Activated naive CD4-positive, alpha-beta T cell treated with anti-CD3 and anti-CD28 coated beads, Interleukin-2, amount 50 U/mL, for 24 hours (primary cell): ENCODE results near the gene HIGD1B.
A peak's percentile ranks its signal among the peaks of the same experiment; 100 is the strongest.
"Not testable (repeated sequence)": the region's sequence is repeated elsewhere in the genome, so short reads cannot be mapped to it uniquely, and the experiment has no call there.

ENCODE experiments used
- H3K27ac Mint-ChIP-seq: one replicate; pipeline ENCODE4 v1.8.0; 2021; ENCODE audit warnings: mild to moderate bottlenecking, mixed read lengths
- H3K27me3 Mint-ChIP-seq: one replicate; pipeline ENCODE4 v1.8.0; 2021; ENCODE audit warnings: mixed read lengths
- H3K36me3 Mint-ChIP-seq: one replicate; pipeline ENCODE4 v1.8.0; 2021; ENCODE audit warnings: mixed read lengths
- H3K4me1 Mint-ChIP-seq: one replicate; pipeline ENCODE4 v1.8.0; 2021; ENCODE audit warnings: mixed read lengths
- H3K4me3 Mint-ChIP-seq: one replicate; pipeline ENCODE4 v1.8.0; 2021; ENCODE audit warnings: mild to moderate bottlenecking, mixed read lengths
- H3K9me3 Mint-ChIP-seq: one replicate; pipeline ENCODE4 v1.8.0; 2021; ENCODE audit warnings: mixed read lengths

Gene HIGD1B

DNA sequence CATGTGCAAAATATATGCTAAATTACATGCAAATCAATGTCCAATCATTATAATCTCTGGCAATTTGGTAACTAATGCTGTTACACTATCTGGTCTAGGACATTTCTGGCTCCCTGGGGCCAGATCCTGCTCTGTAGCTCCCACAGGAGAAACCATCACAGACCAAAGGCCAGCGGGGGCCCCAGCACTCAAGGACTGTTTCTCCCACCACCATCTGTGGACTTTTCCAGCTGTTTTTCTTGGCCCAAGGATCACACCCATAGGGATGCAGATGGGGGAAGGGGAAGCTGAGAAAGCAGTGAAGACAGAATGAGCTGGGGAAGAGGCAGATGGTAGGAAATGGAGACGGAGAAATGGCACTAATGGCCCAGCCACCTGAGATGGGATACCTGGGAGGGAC is at the start of gene HIGD1B:
Gene HIGD1B, plus strand, starts transcription at position 298 of the 400 bp plus-strand sequence. CDS start 270 bp downstream, outside the sequence.
- Mint-ChIP-seq H3K36me3 (peaks cover 5% of the 10 kb centered on the region), H3K4me1 (no peaks in the 10 kb centered on the region), H3K27me3 (no peaks in the 10 kb centered on the region), H3K4me3 (no peak within 1 kb of the TSS), H3K27ac (peak within 1 kb of the TSS; percentile 79), H3K9me3 (no peaks in the 10 kb centered on the region)

DNA sequence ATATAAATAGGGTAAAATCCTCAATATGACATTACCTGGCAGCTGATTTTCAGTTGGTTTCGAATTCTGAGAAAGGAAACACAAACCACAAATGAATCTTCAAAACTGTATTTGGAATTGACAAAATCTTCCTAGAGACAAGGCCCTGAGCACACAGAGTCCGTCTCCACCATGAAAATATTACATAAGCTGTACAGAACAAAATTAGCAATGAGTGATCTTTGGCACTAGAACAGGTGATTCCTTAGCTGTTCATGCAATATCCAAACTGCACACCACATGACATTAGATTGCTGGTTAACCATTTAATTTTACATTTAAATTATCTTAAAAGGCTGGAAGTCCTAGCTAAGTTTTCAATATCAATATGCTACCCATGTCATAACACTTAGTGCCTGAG is 49.3 kb upstream of the HIGD1B start:
- Mint-ChIP-seq H3K27ac (no peak overlapping the region), H3K4me3 (no peak overlapping the region), H3K36me3 (no peaks in the 10 kb centered on the region), H3K9me3 (no peaks in the 10 kb centered on the region), H3K4me1 (peaks cover 5% of the 10 kb centered on the region), H3K27me3 (no peaks in the 10 kb centered on the region)

DNA sequence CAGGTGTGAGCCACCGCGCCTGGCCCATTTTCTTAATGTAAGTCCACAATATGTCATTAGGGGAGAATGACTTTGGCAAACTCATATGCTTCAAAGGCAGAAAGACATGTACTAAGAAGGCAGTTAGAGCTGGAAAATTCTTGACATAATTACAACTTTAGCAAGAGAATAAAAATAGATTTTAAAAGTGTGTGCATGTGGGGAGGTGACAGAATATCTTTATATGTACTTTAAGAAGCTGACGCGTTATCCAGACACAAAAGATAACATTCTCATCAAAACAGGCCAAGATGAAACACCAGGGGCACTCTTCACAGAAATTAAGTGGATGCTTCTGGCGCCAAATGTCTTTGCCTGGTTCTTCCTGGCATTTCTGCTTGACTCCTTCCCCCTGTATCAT is 45.8 kb upstream of the HIGD1B start:
- H3K27ac Mint-ChIP-seq, result no peak overlapping the region
- peaks cover 2% of the 10 kb centered on the region for H3K36me3 Mint-ChIP-seq
- H3K9me3 Mint-ChIP-seq, result no peaks in the 10 kb centered on the region
- no peaks in the 10 kb centered on the region for H3K4me1 Mint-ChIP-seq
- H3K27me3 Mint-ChIP-seq, result peaks cover 2% of the 10 kb centered on the region
- H3K4me3 Mint-ChIP-seq, result no peak overlapping the region

DNA sequence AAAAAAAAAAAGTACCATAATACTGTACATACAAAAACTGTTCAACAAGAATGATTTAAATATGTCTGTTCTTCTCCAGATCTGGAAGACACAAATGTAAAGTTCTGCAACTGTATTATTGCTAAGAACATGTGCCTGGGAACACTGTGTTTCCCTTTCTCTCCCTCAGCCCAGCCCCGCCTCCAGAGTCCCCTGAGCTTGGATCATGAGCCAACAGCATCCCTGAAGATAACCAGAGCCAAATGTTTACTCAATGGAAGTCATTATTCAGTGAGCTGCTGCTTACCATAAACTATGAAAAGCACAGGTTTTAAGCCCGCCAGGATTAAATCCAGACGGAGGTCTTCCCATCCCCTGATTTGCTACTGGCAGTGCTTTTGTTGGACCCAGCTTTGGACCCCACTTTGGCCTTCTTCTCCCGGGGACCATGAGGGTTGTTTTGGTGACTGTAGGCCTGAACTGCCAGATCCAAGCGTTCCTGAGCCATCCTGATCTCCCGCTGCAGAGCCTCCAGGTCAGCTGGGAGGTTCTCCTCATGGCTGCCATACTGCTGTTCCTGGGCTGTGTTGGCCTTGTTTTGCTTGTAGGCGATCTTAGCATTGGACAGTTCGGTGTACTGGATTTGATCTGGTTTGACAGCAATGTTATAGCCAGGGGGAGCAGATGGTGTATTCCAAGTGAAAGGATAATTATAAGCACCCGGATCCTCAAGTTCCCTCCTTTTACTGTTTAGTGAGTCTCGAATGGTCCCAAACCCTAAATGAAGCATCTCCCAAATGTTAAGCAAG is 43.2 kb upstream of the HIGD1B start:
- Mint-ChIP-seq H3K27ac (no peak overlapping the region), H3K9me3 (no peaks in the 10 kb centered on the region), H3K4me3 (no peak overlapping the region), H3K36me3 (peaks cover 2% of the 10 kb centered on the region), H3K4me1 (no peaks in the 10 kb centered on the region), H3K27me3 (peaks cover 2% of the 10 kb centered on the region)

DNA sequence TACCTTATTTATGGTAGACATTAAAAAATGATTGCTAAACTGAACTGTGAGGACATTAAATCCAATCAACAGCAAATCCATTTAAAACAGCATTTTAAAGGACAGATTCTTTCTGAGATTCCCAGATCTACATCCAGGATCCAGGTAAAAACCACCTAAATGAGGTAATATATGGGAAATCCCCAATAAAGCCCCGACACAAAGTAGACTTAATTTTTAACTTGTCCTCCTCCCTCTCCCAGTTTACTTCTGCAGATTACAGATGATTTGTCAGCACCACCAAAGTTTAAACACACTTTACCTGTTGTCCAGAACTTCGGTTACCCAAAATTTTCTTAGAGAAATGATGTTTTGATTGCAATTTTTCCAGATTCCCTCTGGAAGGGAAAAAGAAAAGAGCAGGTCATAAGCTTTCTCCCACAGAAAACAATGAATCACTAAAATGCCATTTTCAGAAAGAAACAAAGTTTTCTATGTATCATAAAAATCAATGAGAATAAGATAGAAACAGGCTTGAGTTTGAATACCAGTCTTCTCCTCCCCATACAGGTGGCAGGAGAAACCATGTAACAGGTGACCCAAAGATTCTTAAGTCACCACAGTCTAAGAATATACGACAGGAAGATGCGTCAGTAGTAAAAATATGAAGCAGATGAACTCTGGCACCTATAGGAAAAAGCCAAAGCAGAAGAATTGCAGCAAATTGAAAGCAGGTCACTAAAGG is 40.4 kb upstream of the HIGD1B start:
- H3K27ac Mint-ChIP-seq, result no peak overlapping the region

DNA sequence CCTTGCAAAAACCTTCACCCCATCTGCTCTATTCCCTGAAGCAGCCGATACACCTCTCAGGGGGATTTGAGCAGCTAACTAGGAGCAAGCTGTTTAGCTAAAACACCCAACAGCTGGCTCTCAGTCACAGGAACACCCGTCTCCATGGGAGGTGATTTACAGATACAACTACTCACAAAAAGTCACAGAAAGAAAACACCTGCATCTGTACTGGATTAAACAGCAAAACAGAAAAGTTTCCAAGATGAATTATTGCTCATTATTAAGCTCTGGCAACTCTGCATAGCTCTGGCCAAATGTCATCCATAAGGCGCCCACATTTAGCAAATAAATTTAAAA is 39.9 kb upstream of the HIGD1B start:
- H3K4me3 Mint-ChIP-seq, result no peak overlapping the region
- no peak overlapping the region for H3K27ac Mint-ChIP-seq
- H3K4me1 Mint-ChIP-seq, result no peaks in the 10 kb centered on the region
- H3K27me3 Mint-ChIP-seq, result peaks cover 2% of the 10 kb centered on the region
- H3K9me3 Mint-ChIP-seq, result no peaks in the 10 kb centered on the region
- peaks cover 2% of the 10 kb centered on the region for H3K36me3 Mint-ChIP-seq

More for the DNA sequence above, 40.4 kb upstream of the HIGD1B start:
- H3K9me3 Mint-ChIP-seq, result no peaks in the 10 kb centered on the region
- peaks cover 2% of the 10 kb centered on the region for H3K27me3 Mint-ChIP-seq
- no peaks in the 10 kb centered on the region for H3K4me1 Mint-ChIP-seq
- H3K4me3 Mint-ChIP-seq, result no peak overlapping the region
- peaks cover 2% of the 10 kb centered on the region for H3K36me3 Mint-ChIP-seq

DNA sequence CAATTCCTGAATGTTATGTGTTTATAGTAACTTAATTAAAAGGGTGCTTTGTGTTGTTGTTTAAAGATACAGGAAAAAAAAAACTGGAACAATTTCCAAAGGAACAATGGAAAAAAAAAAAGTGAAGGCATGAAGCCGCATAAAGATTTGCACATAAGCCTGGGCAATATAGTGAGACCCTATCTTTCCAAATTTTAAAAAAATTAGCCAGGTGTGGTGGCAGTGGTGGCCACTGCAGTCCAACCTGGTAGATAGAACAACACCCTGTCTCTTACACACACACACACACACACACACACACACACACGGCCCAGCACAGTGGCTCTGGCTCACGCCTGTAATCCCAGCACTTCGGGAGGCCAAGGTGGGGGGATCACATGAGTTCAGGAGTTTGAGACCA is 39.5 kb upstream of the HIGD1B start:
- no peaks in the 10 kb centered on the region for H3K9me3 Mint-ChIP-seq
- no peaks in the 10 kb centered on the region for H3K4me1 Mint-ChIP-seq
- H3K27me3 Mint-ChIP-seq, result peaks cover 2% of the 10 kb centered on the region
- H3K36me3 Mint-ChIP-seq, result peaks cover 2% of the 10 kb centered on the region
- no peak overlapping the region for H3K4me3 Mint-ChIP-seq
- no peak overlapping the region for H3K27ac Mint-ChIP-seq

DNA sequence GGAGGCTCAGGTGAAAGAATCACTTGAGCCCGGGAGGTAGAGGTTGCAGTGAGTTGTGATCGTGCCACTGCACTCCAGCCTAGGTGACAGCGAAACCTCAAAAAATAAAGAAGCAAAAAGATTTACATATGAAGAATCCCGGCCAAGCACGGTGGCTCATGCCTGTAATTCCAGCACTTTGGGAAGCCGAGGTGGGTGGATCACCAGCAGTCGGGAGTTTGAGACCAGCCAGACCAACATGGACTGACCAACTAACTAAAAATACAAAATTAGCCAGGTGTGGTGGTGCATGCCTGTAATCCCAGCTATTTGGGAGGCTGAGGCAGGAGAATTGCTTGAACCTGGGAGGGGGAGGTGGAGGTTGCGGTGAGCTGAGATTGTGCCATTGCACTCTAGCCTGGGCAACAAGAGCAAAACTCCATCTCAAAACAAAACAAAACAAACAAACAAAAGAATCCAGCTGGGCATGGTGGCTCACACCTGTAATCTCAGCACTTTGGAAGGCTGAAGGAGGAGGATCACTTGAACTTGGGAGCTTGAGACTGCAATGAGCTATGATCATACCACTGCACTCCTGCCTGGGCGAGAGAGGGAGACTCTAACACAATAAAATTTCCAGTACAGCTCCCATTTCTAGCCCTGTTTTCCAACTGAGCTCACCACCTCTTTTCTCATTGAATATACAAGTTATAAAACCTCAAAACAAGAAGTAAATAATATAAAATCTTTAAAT is 38.9 kb upstream of the HIGD1B start:
- not testable (repeated sequence) for H3K4me1 Mint-ChIP-seq, H3K27me3 Mint-ChIP-seq, H3K9me3 Mint-ChIP-seq, H3K4me3 Mint-ChIP-seq, H3K36me3 Mint-ChIP-seq, H3K27ac Mint-ChIP-seq

DNA sequence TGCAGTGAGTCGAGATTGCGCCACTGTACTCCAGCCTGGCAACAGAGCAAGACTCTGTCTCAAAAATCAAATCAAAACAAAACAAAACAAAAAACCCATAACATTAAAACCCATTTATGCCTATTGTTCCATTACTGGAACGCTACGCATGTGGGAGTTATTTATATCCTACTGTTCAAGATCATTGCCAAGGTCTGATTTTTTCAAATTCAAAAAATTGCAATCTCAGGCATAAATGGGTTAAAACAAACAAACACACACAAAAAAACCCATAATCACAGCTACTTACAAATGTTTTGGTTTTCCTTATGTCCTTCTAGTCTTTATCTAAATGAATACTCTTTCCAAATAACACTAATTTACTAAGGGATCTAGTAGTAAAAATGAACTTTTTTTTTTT is 35.4 kb upstream of the HIGD1B start:
- H3K27me3 Mint-ChIP-seq, result no peaks in the 10 kb centered on the region
- no peaks in the 10 kb centered on the region for H3K9me3 Mint-ChIP-seq
- no peak overlapping the region for H3K27ac Mint-ChIP-seq
- H3K36me3 Mint-ChIP-seq, result no peaks in the 10 kb centered on the region
- H3K4me1 Mint-ChIP-seq, result no peaks in the 10 kb centered on the region
- no peak overlapping the region for H3K4me3 Mint-ChIP-seq

DNA sequence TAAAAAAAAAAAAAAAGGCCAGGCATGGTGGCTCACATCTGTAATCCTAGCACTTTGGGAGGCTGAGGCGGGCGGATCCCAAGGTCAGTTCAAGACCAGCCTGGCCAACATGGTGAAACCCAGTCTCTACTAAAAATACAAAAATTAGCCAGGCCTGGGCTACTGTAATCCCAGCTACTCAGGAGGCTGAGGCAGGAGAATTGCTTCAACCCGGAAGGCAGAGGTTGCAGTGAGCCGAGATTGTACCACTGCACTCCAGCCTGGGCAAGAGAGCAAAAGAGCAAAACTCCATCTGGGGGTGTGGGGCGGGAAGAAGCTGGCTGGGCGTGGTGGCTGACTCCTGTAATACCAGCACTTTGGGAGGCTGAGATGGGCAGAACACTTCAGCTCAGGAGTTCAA is 29.2 kb upstream of the HIGD1B start:
- not testable (repeated sequence) for H3K9me3 Mint-ChIP-seq, H3K4me3 Mint-ChIP-seq, H3K27ac Mint-ChIP-seq, H3K36me3 Mint-ChIP-seq, H3K4me1 Mint-ChIP-seq
- peaks cover 10% of the 10 kb centered on the region for H3K27me3 Mint-ChIP-seq

DNA sequence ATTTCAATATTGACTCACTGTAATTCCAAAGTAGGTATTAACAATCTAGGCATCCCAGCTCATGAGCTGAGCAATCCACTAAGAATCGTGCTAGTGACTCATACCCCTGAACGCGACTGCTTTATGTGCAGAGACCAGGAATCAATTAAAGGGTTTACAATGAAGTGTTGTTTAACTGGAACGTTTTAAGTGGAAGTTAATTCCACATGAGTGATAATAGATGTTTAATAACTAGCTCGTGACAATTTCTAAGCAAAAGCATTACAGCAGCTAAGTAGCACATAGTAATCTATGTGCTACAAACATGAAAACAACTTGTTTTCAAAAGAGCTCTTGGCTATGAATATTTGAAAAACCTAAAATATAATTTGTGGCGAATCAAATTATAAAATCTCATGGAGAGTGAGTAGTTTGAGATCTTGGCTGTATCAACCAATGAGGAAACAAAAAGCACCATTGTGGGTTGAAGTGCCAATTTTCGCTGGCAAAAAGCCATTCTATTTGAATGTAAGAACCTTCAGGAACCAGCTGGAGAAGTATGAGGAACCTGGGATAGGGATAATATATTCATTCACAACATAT is 27.0 kb upstream of the HIGD1B start:
- Mint-ChIP-seq H3K9me3 (no peaks in the 10 kb centered on the region), H3K4me3 (no peak overlapping the region), H3K4me1 (no peaks in the 10 kb centered on the region), H3K36me3 (no peaks in the 10 kb centered on the region), H3K27me3 (peaks cover 14% of the 10 kb centered on the region), H3K27ac (no peak overlapping the region)

DNA sequence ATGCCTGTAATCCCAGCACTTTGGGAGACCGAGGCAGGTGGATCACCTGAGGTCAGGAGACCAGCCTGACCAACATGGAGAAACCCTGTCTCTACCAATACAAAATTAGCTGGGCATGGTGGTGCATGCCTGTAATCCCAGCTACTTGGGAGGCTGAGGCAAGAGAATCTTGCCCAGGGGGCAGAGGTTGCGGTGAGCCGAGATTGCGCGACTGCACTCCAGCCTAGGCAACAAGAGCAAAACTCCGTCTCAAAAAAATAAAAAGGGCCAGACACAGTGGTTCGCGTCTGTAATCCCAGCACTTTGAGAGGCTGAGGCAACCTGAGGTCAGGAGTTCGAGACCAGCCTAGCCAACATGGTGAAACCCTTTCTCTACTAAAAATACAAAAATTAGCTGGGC is 22.4 kb upstream of the HIGD1B start:
- not testable (repeated sequence) for H3K27ac Mint-ChIP-seq, H3K36me3 Mint-ChIP-seq, H3K9me3 Mint-ChIP-seq, H3K4me3 Mint-ChIP-seq
- peaks cover 33% of the 10 kb centered on the region for H3K27me3 Mint-ChIP-seq
- H3K4me1 Mint-ChIP-seq, result peaks cover 11% of the 10 kb centered on the region

DNA sequence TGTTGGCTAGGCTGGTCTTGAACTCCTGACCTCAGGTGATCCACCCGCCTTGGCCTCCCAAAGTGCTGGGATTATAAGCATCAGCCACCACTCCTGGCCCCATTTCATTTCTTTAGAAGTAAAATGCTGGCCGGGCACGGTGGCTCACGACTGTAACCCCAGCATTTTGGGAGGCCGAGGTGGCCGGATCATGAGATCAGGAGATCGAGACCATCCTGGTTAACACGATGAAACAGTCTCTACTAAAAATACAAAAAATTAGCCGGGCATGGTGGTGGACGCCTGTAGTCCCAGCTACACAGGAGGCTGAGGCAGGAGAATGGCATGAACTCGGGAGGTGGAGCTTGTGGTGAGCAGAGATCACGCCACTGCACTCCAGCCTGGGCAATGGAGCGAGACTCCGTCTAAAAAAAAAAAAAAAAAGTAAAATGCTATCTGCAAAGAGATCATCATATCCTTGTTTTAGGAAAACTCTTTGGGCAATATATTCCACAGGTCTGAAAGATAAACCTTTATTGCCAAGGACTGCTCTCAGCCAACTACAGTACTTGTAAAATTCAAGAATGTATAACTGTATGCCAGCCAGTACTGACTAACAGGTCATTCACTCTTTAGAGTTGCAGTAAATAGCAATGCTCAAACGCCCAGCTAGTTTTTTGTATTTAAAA is 21.4 kb upstream of the HIGD1B start:
- Mint-ChIP-seq H3K27ac (no peak overlapping the region), H3K36me3 (no peaks in the 10 kb centered on the region), H3K4me1 (peaks cover 11% of the 10 kb centered on the region), H3K27me3 (peaks cover 33% of the 10 kb centered on the region), H3K4me3 (no peak overlapping the region), H3K9me3 (no peaks in the 10 kb centered on the region)

DNA sequence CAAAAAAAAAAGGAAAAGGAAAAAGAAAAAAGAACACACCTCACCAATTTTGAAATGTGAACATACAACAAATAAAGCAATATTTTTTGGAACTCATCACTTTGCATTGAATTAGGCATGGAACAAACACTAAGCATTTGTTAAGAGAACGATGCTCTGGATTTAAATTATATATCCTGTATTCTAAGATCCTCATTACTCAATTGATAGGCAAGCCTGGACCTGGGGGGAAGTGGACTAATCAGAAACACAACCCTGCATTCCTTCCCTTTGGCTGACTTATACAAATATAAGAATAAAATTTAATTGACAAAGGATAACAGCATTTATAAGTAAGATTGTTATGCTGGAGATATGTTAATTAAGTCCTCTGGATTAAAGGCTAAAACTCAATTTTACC is 19.8 kb upstream of the HIGD1B start:
- Mint-ChIP-seq H3K36me3 (no peaks in the 10 kb centered on the region), H3K27ac (no peak overlapping the region), H3K4me1 (peaks cover 11% of the 10 kb centered on the region), H3K27me3 (peaks cover 33% of the 10 kb centered on the region), H3K9me3 (no peaks in the 10 kb centered on the region), H3K4me3 (no peak overlapping the region)

DNA sequence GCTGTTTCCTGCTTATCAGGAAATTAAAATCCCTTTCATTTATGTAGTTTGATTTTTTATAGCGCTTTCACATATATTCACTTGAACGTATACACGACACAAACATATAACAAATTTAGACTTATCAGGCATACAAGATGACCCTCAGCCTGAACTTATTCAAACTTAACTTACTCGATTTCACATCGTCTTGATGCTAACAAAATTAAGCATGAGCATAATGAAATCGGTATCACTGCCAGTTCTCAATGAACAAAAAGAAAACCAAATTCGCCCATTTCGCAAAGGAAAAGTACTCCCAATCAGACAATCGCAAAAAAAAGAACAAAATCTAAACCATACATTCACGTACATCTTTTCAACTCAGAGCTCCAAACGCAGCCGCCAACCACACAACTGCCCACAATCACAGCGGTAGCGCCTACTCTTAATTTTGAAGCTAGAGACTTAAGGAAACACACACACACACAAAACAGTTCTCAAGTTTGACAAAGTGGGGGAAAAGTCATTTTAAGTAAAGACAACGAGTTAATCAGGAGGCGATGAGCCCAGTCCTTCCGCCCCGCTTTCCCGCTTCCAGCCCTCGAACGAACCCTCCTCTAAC is 18.7 kb upstream of the HIGD1B start:
- Mint-ChIP-seq H3K27me3 (peaks cover 34% of the 10 kb centered on the region), H3K36me3 (no peaks in the 10 kb centered on the region), H3K27ac (peak overlapping the region; percentile 63), H3K4me1 (peaks cover 11% of the 10 kb centered on the region), H3K9me3 (no peaks in the 10 kb centered on the region), H3K4me3 (peak overlapping the region; percentile 84)
